ENCODE measurements around the gene CLK3.

DNA sequence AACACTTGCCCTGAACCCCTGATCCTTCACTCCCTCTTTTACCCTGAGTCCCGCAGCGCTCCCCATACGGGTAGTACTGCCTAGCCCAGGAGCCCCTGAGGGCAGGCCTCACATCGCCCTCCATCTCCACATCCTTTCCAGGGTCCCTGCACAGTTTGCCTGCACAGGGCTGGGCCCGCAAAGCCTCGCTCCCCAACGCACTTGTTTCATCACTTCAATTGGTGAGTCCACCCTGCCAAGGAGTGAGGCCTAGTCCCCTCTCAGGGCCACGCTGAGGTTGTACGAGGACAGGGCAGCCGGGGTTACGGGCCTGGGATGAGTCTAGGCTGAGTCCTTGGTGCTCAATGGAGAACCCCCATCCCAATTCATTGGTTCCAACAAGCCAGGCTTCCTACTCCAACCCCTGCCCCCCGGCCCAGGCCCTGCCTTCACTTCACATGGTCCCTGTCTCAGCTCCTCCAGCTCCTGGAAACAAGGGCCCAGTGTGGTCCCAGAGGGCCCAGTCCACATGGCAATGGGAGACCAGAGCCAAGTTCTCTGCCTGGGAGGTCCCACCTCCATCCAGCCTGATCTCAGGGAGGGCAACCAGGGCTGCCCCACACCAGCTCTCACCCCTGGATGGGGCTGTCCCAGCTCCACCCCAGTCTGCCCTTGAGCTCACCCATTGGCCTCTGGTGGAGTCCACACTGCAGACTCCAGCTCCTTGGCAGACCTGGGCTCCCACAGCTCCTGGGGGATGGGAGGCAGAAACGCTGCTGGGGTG, 12.4 kb upstream of the CLK3 start:
- TF ChIP-seq EZH2 (IDR thresholded peaks at IDR 0.05; ENCODE audit: insufficient read depth, low read length) (no peak), CTCF (IDR thresholded peaks at IDR 0.05; ENCODE audit: insufficient read depth, low read depth, low read length) (no peak)
